HepG2 (cell line): ENCODE measurements around the gene ATP2A2. TPM values are rescaled to one million over a fixed set of nuclear protein-coding genes. Genes with fewer than 3 reads are reported as not detected.
"Not testable (repeated sequence)": the region's sequence is repeated elsewhere in the genome, so short reads cannot be mapped to it uniquely, and the experiment has no call there.

Source experiments
- ATAC-seq: fragments of 200-7000 bp; cut with Tn5 transposase; 3 replicates; pipeline ENCODE4 v1.9.1; 2020; ENCODE audit warnings: mild to moderate bottlenecking, moderate library complexity
- BruUV-seq: library from RNA; stranded (reverse); fragments of 400-500 nt; replicated peaks from 2 replicates; lab custom pipeline; 2021; lab: Mats Ljungman, UMichigan
- CTCF ChIA-PET: fragments of 300-600 bp; formaldehyde crosslinking; extraction: SDS; loops from one replicate; lab custom pipeline; 2021; ENCODE audit warnings: low total read pairs, inconsistent platforms, low intra/inter-chr PET ratio; lab: Yijun Ruan, JAX
- POLR2A ChIA-PET: fragments of 350-600 bp; sonication (Branson Sonifier 250); formaldehyde crosslinking; loops from one replicate; lab custom pipeline; 2020; ENCODE audit warnings: antibody characterized with exemption, inconsistent platforms; lab: Yijun Ruan, JAX
- DNase-seq: peaks from one replicate; pipeline ENCODE4 v3.0.0-alpha.2; 2015; ENCODE audit warnings: low spot score
- FAIRE-seq: peaks from 3 replicates; lab custom pipeline; 2011; peaks lifted over from hg19 to GRCh38; lab: Jason Lieb, UNC
- H2AFZ ChIP-seq: one replicate; pipeline ENCODE4 v1.6.1; 2011; ENCODE audit warnings: low read length, inconsistent platforms
- H3K27ac ChIP-seq: fragments of 300-600 bp; 3 replicates; pipeline ENCODE4 v1.8.0; 2011; ENCODE audit warnings: mixed run types, mild to moderate bottlenecking, mixed read lengths, low read length, inconsistent platforms; ENCODE audit not compliant: insufficient read depth; ENCODE audit errors: extremely low read length
- H3K27me3 ChIP-seq, 2 experiments: fragments of 200-600 bp in 1 of 2; 2 replicates in 1 of 2; 3 replicates in 1 of 2; pipeline versions ENCODE4 v1.6.0 to v1.8.0; 2011; ENCODE audit warnings: low read length in 2 of 2, mild to moderate bottlenecking in 2 of 2, moderate library complexity in 2 of 2, inconsistent platforms in 1 of 2; ENCODE audit not compliant: insufficient read depth in 2 of 2, control insufficient read depth in 1 of 2
- H3K36me3 ChIP-seq, 2 experiments: fragments of 200-600 bp in 1 of 2; replicated peaks in 1 of 2; 2 replicates in 1 of 2; 3 replicates in 1 of 2; pipeline versions ENCODE4 v1.5.1 to v1.8.0; 2011; ENCODE audit warnings: low read length in 2 of 2, inconsistent platforms in 1 of 2; ENCODE audit not compliant: insufficient read depth in 2 of 2, control insufficient read depth in 1 of 2
- H3K4me1 ChIP-seq: 2 replicates; pipeline ENCODE4 v1.5.1; 2012; ENCODE audit warnings: low read length, inconsistent platforms; ENCODE audit not compliant: insufficient read depth
- H3K4me2 ChIP-seq: 2 replicates; pipeline ENCODE4 v1.6.0; 2011; ENCODE audit warnings: low read depth, low read length, inconsistent platforms
- H3K4me3 ChIP-seq, 3 experiments: fragments of 200-600 bp in 1 of 3; sonication (generic), shearing (Covaris generic) in 1 of 3; replicated peaks in 1 of 3; 2 replicates each; pipeline ENCODE4 v1.5.1; 2011 to 2016; ENCODE audit warnings: low read length in 3 of 3, inconsistent platforms in 2 of 3, low read depth in 2 of 3, mild to moderate bottlenecking in 2 of 3, control low read depth in 1 of 3, mixed read lengths in 1 of 3; ENCODE audit not compliant: insufficient read depth in 1 of 3
- H3K79me2 ChIP-seq: one replicate; pipeline ENCODE4 v1.6.1; 2011; ENCODE audit warnings: low read length, inconsistent platforms; ENCODE audit not compliant: insufficient read depth
- H3K9ac ChIP-seq: 2 replicates; pipeline ENCODE4 v1.6.0; 2011; ENCODE audit warnings: mild to moderate bottlenecking, low read depth, low read length, inconsistent platforms; ENCODE audit not compliant: insufficient read depth
- H3K9me3 ChIP-seq: 2 replicates; pipeline ENCODE4 v1.5.1; 2012; ENCODE audit warnings: mild to moderate bottlenecking, low read length
- H4K20me1 ChIP-seq: 2 replicates; pipeline ENCODE4 v1.6.0; 2011; ENCODE audit warnings: inconsistent platforms, mild to moderate bottlenecking, low read length, moderate library complexity; ENCODE audit not compliant: insufficient read depth
- AGO2 ChIP-seq: fragments of 200-400 bp; formaldehyde crosslinking; optimal IDR thresholded peaks from 2 replicates; pipeline ENCODE3; 2017; ENCODE audit warnings: mild to moderate bottlenecking, low read depth, low read length, moderate library complexity
- DDIT3 ChIP-seq: sonication (generic); formaldehyde crosslinking; IDR thresholded peaks from 2 replicates; pipeline ENCODE4 v1.4.0; 2020; ENCODE audit warnings: mild to moderate bottlenecking, missing genetic modification reagents
- FOXA1 ChIP-seq, 2 experiments: fragments of 450-650 bp in 1 of 2; sonication (generic) in 1 of 2; formaldehyde crosslinking in 1 of 2; IDR thresholded peaks; 2 replicates each; pipeline versions ENCODE4 v1.4.0 to v1.6.1; 2016 to 2020; ENCODE audit warnings: missing genetic modification reagents in 1 of 2
- HIC2 ChIP-seq: sonication (generic); formaldehyde crosslinking; IDR thresholded peaks from 2 replicates; pipeline ENCODE4 v1.9.0; 2022; ENCODE audit warnings: low read depth, missing genetic modification reagents
- MED13 ChIP-seq: sonication (generic); formaldehyde crosslinking; IDR thresholded peaks from 2 replicates; pipeline ENCODE4 v1.5.0; 2020; ENCODE audit warnings: missing genetic modification reagents
- PCBP2 ChIP-seq: fragments of 200-400 bp; formaldehyde crosslinking; optimal IDR thresholded peaks from 2 replicates; pipeline ENCODE3; 2018; ENCODE audit warnings: low read length, low read depth; ENCODE audit not compliant: poor library complexity, severe bottlenecking
- PPARG ChIP-seq: conservative IDR thresholded peaks from 2 replicates; pipeline ENCODE4 v1.6.1; 2016; ENCODE audit warnings: missing biosample characterization, missing genetic modification reagents
- RBM22 ChIP-seq: fragments of 200-400 bp; formaldehyde crosslinking; optimal IDR thresholded peaks from 2 replicates; pipeline ENCODE3; 2017; ENCODE audit warnings: mild to moderate bottlenecking, low read length, moderate library complexity
- SMYD3 ChIP-seq: sonication (generic); formaldehyde crosslinking; IDR thresholded peaks from 2 replicates; pipeline ENCODE4 v1.8.1; 2023; ENCODE audit warnings: mild to moderate bottlenecking, missing genetic modification reagents
- ZNF598 ChIP-seq: sonication (generic); formaldehyde crosslinking; IDR thresholded peaks from 2 replicates; pipeline ENCODE4 v1.5.1; 2020; ENCODE audit warnings: mild to moderate bottlenecking, missing genetic modification reagents, borderline replicate concordance
- WGBS: methylation state at CpG from one replicate; pipeline ENCODE4 v1.1.6; 2017; ENCODE audit warnings: low lambda C conversion rate; 5-methylcytosine and 5-hydroxymethylcytosine counted together
- in situ Hi-C: cut with HindIII; loops from 2 replicates; pipeline ENCODE4 v1.10.0; 2017; ENCODE audit warnings: low pct_unique_long_range_greater_than_20kb; ENCODE audit not compliant: extremely low pct_ligation_motif_present
- intact Hi-C: fragments of 100-400 bp; cut with micrococcal nuclease; formaldehyde crosslinking; loops from one replicate; pipeline ENCODE4 v1.10.0; 2022; ENCODE audit not compliant: unreplicated experiment
- polyA plus RNA-seq, 8 experiments: library from polyadenylated mRNA; depleted of rRNA in 3 of 8; stranded (reverse) in 7 of 8; unstranded in 1 of 8; fragments of >200 nt; fragmentation: Illumina TruSeq in 4 of 8; extraction: Trizol in 4 of 8; gene quantifications; 2 replicates each; pipeline versions ENCODE4 v1.2.1 to v1.2.3, GENCODE V29; 2011 to 2016; ENCODE audit warnings: low read depth in 4 of 8, missing spikeins in 1 of 8, mixed read lengths in 1 of 8; ENCODE audit not compliant: insufficient read depth in 1 of 8
- total RNA-seq, 5 experiments: library from RNA; depleted of rRNA; stranded (reverse); fragments of >200 nt; fragmentation: Illumina TruSeq; extraction: Trizol; gene quantifications; 2 replicates each; pipeline ENCODE4 v1.2.3, GENCODE V29; 2016; ENCODE audit warnings: low read depth in 1 of 5

Gene ATP2A2
- total and polyA plus RNA-seq, 2 of the 13 experiments (the other 11 are each of a cell fraction or from before 2014, with no cell fraction given): 35.4 to 85.5 TPM

- TF ChIP-seq ZNF598 (CRISPR knock-in tag) (no peak), DDIT3 (CRISPR knock-in tag) (no peak), MED13 (CRISPR knock-in tag) (no peak), SMYD3 (CRISPR knock-in tag) (no peak), PPARG (CRISPR knock-in tag) (no peak)
Measured at GRCh38 chr12:110339184-110339952, 58.3 kb downstream of the ATP2A2 start (continued).

GRCh38 chr12:110340261-110340660, 59.2 kb downstream of the ATP2A2 start:
- WGBS: 99% methylated on average over 8 of the region's 8 CpGs
- intact Hi-C loops, H3K27ac ChIP-seq, CTCF ChIA-PET, in situ Hi-C loops, DNase-seq, BruUV-seq, H3K27me3 ChIP-seq, H3K79me2 ChIP-seq, H3K9ac ChIP-seq, ATAC-seq, H2AFZ ChIP-seq, H4K20me1 ChIP-seq, FAIRE-seq, H3K9me3 ChIP-seq, H3K4me3 ChIP-seq, H3K4me2 ChIP-seq: not testable (repeated sequence)
- Histone ChIP-seq H3K4me1 (peaks cover 54% of the 10 kb centered on the region), H3K36me3 (peaks cover 39 to 92% of the 10 kb centered on the region in 2 experiments)
- POLR2A ChIA-PET: interaction anchor here (1.4 to 1.8 kb wide), 2 partner anchors 9 to 93 kb away, joined by 3 read pairs; no protein-coding TSS in a partner anchor

- WGBS: 90% methylated on average over 15 of the region's 18 CpGs
- H3K4me2 ChIP-seq: no peak overlapping the region
- in situ Hi-C loops (no loop called here), intact Hi-C loops (no loop called here)
- ChIA-PET POLR2A (interaction anchor here (1.4 to 1.8 kb wide), 2 partner anchors 10 to 94 kb away, joined by 3 read pairs; no protein-coding TSS in a partner anchor), CTCF (no interaction called here)
- no peaks in the 10 kb centered on the region for H3K27me3 ChIP-seq
- H3K4me1 ChIP-seq: peaks cover 58% of the 10 kb centered on the region
- no peak overlapping the region for H2AFZ ChIP-seq
- no peaks in the 10 kb centered on the region for H3K9me3 ChIP-seq
- peaks cover 39 to 92% of the 10 kb centered on the region in 2 experiments for H3K36me3 ChIP-seq
- no peaks in the 10 kb centered on the region for H4K20me1 ChIP-seq
- no peak overlapping the region for H3K27ac ChIP-seq
- H3K9ac ChIP-seq: no peak overlapping the region
- no peak for DNase-seq
- TF ChIP-seq RBM22: peak; percentile 67
- TF ChIP-seq AGO2: peak; percentile 62
- TF ChIP-seq PCBP2: no peak
- TF ChIP-seq HIC2 (CRISPR knock-in tag): no peak
- TF ChIP-seq FOXA1 (IDR thresholded peaks at IDR 0.05): no peak
- TF ChIP-seq FOXA1 (CRISPR knock-in tag; IDR thresholded peaks at IDR 0.05): no peak
- no peak for FAIRE-seq
- H3K4me3 ChIP-seq: no peak overlapping the region
- BruUV-seq: no TSS peak
- no peaks in the 10 kb centered on the region for H3K79me2 ChIP-seq
- no peak for ATAC-seq
Measured at GRCh38 chr12:110340706-110341105, 59.7 kb downstream of the ATP2A2 start.
